ENCODE results near the gene SLC36A3. TPM values are rescaled to one million over a fixed set of nuclear protein-coding genes. Genes with fewer than 3 reads are reported as not detected.
A peak's percentile ranks its signal among the peaks of the same experiment; 100 is the strongest.
"Not testable (repeated sequence)": the region's sequence is repeated elsewhere in the genome, so short reads cannot be mapped to it uniquely, and the experiment has no call there.

Gene SLC36A3
- total and polyA plus RNA-seq, 7 experiments from 2014 or later: not detected

DNA sequence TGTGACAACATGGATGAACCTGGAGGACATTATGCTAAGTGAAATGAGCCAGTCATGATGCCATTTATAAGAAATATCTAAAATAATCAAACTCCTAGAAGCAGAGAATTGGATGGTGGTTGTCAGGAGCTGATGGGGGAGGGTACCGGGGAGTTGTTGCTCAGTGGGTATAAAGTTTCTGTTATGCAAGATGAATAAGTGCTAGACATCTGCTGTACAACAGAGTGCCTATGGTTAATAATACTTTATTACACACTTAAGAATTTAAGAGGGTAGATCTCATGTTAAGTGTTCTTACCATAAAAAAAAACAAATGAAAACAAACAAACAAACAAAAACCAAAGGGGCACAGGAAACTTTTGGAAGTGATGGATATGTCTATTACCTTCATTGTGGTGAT lies 66.7 kb downstream of the SLC36A3 start:
- H3K27ac Mint-ChIP-seq: no peak overlapping the region
- Histone ChIP-seq H3K36me3 (ENCODE audit: control insufficient read depth in 2 of 3, insufficient read depth in 3 of 3, low read length in 3 of 3) (no peaks in the 10 kb centered on the region), H3K9me3 (ENCODE audit: control insufficient read depth in 2 of 3, low read length in 3 of 3) (no peaks in the 10 kb centered on the region), H3K4me3 (ENCODE audit: low read length) (no peak overlapping the region), H3K27me3 (ENCODE audit: control insufficient read depth in 2 of 2, insufficient read depth in 2 of 2, low read length in 2 of 2) (no peaks in the 10 kb centered on the region), H3K27ac (ENCODE audit: low read depth, low read length) (no peak overlapping the region), H3K4me1 (ENCODE audit: control insufficient read depth in 2 of 2, insufficient read depth in 2 of 2, low read length in 2 of 2) (peaks cover 0 to 23% of the 10 kb centered on the region in 2 donors)
- no peak overlapping the region for H3K4me3 Mint-ChIP-seq
- H3K4me1 Mint-ChIP-seq: peaks cover 14 to 39% (median 34%) of the 10 kb centered on the region in 7 donors
- ChIA-PET POLR2A (interaction anchor here (0.6 to 2.8 kb wide), 4 partner anchors 8 to 28 kb away, joined by 3 to 11 read pairs (median 6); partner anchors contain the start of gene CCDC69), CTCF (interaction anchor here (0.7 kb wide), 2 partner anchors 44 to 235 kb away, joined by 3 read pairs; no protein-coding TSS in a partner anchor)
- no peaks in the 10 kb centered on the region for H3K9me3 Mint-ChIP-seq
- DNase-seq: no peak
- no peaks in the 10 kb centered on the region for H3K27me3 Mint-ChIP-seq
- intact Hi-C loops (cut with micrococcal nuclease): loop anchor here in 1 of 2 donors (5.0 kb wide), 1 partner anchor 65 kb away; no protein-coding TSS in a partner anchor
- H3K36me3 Mint-ChIP-seq: peaks cover 0 to 2% (median 0%) of the 10 kb centered on the region in 5 donors
- ATAC-seq: no peak

DNA sequence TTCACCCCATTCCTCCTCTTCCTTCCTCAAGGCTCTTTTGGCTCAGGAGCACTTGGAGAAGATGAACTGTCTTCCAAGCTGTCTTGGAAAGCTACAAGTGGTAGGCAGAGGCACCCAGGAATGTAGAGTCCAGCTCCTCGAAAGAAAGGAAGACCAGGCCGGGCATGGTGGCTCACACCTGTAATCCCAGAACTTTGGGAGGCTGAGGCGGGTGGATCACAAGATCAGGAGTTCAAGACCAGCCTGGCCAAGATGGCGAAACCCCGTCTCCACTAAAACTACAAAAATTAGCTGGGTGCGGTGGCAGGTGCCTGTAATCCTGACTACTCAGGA lies 68.4 kb downstream of the SLC36A3 start:
- POLR2A ChIA-PET: interaction anchor here (0.6 to 2.3 kb wide), 9 partner anchors 10 to 109 kb away, joined by 3 to 27 read pairs (median 8); partner anchors contain the start of genes CCDC69 and GM2A
- H3K4me3 ChIP-seq (ENCODE audit: low read length): peak overlapping the region; percentile 2
- intact Hi-C loops (cut with micrococcal nuclease): loop anchor here (2.0 to 5.0 kb wide), 2 partner anchors 20 to 63 kb away; no protein-coding TSS in a partner anchor
- not testable (repeated sequence) for H3K27me3 ChIP-seq (ENCODE audit: control insufficient read depth in 2 of 2, insufficient read depth in 2 of 2, low read length in 2 of 2); H3K9me3 Mint-ChIP-seq; H3K27me3 Mint-ChIP-seq; H3K9me3 ChIP-seq (ENCODE audit: control insufficient read depth in 2 of 3, low read length in 3 of 3); H3K36me3 ChIP-seq (ENCODE audit: control insufficient read depth in 2 of 3, insufficient read depth in 3 of 3, low read length in 3 of 3); H3K36me3 Mint-ChIP-seq; DNase-seq; ATAC-seq
- Mint-ChIP-seq H3K27ac (peak overlapping the region in 6 of 9 donors; percentile 45 to 95 (median 78)), H3K4me3 (peak overlapping the region in 7 of 10 donors; percentile 13 to 80 (median 72)), H3K4me1 (peaks cover 14 to 38% (median 23%) of the 10 kb centered on the region in 7 donors)
- CTCF ChIA-PET: interaction anchor here (0.6 to 2.5 kb wide), 7 partner anchors 9 to 183 kb away, joined by 3 to 8 read pairs (median 6); partner anchors contain the start of gene CCDC69
- H3K4me1 ChIP-seq (ENCODE audit: control insufficient read depth in 2 of 2, insufficient read depth in 2 of 2, low read length in 2 of 2): peaks cover 0 to 23% of the 10 kb centered on the region in 2 donors
- H3K27ac ChIP-seq (ENCODE audit: low read depth, low read length): peak overlapping the region; percentile 10

DNA sequence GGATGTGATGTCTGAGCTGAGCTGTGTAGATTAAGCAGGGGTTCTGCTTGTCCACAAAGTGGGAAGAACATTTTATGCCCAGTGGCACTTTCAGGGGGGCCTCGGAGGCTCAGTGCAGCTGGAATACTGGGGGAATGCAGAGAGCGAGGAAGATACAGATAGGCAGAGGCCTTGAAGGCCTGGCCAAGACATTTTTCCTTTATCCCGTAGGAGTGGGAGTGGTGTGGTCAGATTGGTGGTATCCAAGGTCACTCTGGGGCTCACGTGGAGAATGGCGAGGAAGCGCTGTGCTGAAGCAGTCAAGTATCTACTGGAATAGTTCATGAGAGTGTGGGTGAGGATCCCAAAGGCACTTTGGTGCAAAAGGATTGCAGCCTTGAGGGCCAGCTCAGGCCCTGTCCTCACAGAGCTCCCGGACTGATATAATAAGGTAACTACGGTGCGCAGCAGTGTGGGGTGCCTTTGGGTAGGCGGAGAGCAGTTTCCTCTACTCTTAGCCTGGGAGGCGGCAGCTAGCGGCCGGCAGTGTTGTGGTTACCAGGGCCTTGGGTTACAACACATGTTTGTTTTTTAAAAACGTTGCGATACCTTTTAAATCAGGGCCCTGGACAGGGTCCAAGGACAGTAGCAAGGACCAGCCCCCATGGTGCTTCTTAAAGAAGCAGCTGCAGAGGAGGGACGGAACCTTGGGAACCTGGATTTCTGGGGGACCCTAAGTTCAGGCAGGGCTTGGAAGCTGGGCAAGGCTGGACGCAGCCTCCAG lies 68.9 kb downstream of the SLC36A3 start:
- Mint-ChIP-seq H3K4me1 (peaks cover 14 to 37% (median 23%) of the 10 kb centered on the region in 7 donors), H3K27ac (peak overlapping the region; percentile 25 to 95 (median 74)), H3K4me3 (peak overlapping the region; percentile 62 to 80 (median 75)), H3K36me3 (peaks cover 0 to 5% (median 0%) of the 10 kb centered on the region in 5 donors), H3K9me3 (no peaks in the 10 kb centered on the region), H3K27me3 (no peaks in the 10 kb centered on the region)
- H3K4me1 ChIP-seq (ENCODE audit: control insufficient read depth in 2 of 2, insufficient read depth in 2 of 2, low read length in 2 of 2): peaks cover 0 to 23% of the 10 kb centered on the region in 2 donors
- ChIA-PET CTCF (interaction anchor here (0.5 to 2.5 kb wide), 8 partner anchors 9 to 109 kb away, joined by 3 to 8 read pairs (median 5); partner anchors contain the start of gene CCDC69), POLR2A (interaction anchor here (0.9 to 2.3 kb wide), 9 partner anchors 9 to 109 kb away, joined by 3 to 27 read pairs (median 8); partner anchors contain the start of genes CCDC69 and GM2A)
- no peaks in the 10 kb centered on the region for H3K27me3 ChIP-seq (ENCODE audit: control insufficient read depth in 2 of 2, insufficient read depth in 2 of 2, low read length in 2 of 2)
- peak overlapping the region; percentile 10 for H3K27ac ChIP-seq (ENCODE audit: low read depth, low read length)
- H3K4me3 ChIP-seq (ENCODE audit: low read length): peak overlapping the region; percentile 2
- intact Hi-C loops (cut with micrococcal nuclease): loop anchor here (1.0 to 5.0 kb wide), 4 partner anchors 10 to 62 kb away; partner anchors contain the start of gene CCDC69 (in 1 of the 2)
- ATAC-seq (peak; percentile 83), DNase-seq (peak in 1 of 9 donors; percentile 34)
- H3K36me3 ChIP-seq (ENCODE audit: control insufficient read depth in 2 of 3, insufficient read depth in 3 of 3, low read length in 3 of 3): no peaks in the 10 kb centered on the region
- no peaks in the 10 kb centered on the region for H3K9me3 ChIP-seq (ENCODE audit: control insufficient read depth in 2 of 3, low read length in 3 of 3)

DNA sequence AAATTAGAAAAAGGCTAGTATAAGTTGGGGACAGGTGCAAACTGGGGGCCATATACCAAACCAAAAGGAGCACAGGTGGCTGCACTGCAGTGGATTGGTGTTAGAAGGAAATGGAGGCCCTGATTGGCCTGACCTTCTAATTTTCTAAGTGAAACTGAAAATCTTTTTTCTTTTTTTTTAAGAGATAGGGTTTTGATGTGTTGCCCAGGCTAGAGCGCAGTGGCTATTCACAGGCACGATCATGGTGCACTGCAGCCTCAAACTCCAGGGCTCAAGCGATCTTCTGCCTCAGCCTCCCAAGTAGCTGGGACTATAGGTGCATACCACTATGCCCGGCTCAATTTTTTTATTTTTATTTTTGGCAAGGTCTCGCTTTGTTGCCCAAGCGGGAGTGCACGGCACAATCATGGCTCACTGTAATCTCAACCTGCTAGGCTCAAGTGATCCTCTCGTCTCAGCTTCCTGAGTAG lies 69.9 kb downstream of the SLC36A3 start:
- peaks cover 16 to 32% (median 23%) of the 10 kb centered on the region in 7 donors for H3K4me1 Mint-ChIP-seq
- Histone ChIP-seq H3K4me3 (ENCODE audit: low read length) (no peak overlapping the region), H3K27ac (ENCODE audit: low read depth, low read length) (no peak overlapping the region), H3K36me3 (ENCODE audit: control insufficient read depth in 2 of 3, insufficient read depth in 3 of 3, low read length in 3 of 3) (no peaks in the 10 kb centered on the region), H3K9me3 (ENCODE audit: control insufficient read depth in 2 of 3, low read length in 3 of 3) (no peaks in the 10 kb centered on the region), H3K4me1 (ENCODE audit: control insufficient read depth in 2 of 2, insufficient read depth in 2 of 2, low read length in 2 of 2) (peaks cover 0 to 18% of the 10 kb centered on the region in 2 donors), H3K27me3 (ENCODE audit: control insufficient read depth in 2 of 2, insufficient read depth in 2 of 2, low read length in 2 of 2) (no peaks in the 10 kb centered on the region)
- DNase-seq: no peak
- peak overlapping the region in 5 of 9 donors; percentile 46 to 95 (median 83) for H3K27ac Mint-ChIP-seq
- peaks cover 0 to 10% (median 0%) of the 10 kb centered on the region in 5 donors for H3K36me3 Mint-ChIP-seq
- no peaks in the 10 kb centered on the region for H3K27me3 Mint-ChIP-seq
- ATAC-seq: no peak
- peaks cover 0 to 1% (median 0%) of the 10 kb centered on the region in 11 donors for H3K9me3 Mint-ChIP-seq
- CTCF ChIA-PET: interaction anchor here (0.6 to 2.5 kb wide), 3 partner anchors 9 to 108 kb away, joined by 4 to 8 read pairs (median 8); no protein-coding TSS in a partner anchor
- H3K4me3 Mint-ChIP-seq: peak overlapping the region in 8 of 10 donors; percentile 16 to 80 (median 75)
- POLR2A ChIA-PET: interaction anchor here (1.3 to 2.3 kb wide), 3 partner anchors 8 to 42 kb away, joined by 4 to 27 read pairs (median 9); partner anchors contain the start of gene CCDC69
- intact Hi-C loops (cut with micrococcal nuclease): loop anchor here (1.0 to 5.0 kb wide), 4 partner anchors 8 to 36 kb away; partner anchors contain the start of gene CCDC69 (in 1 of the 2)

- DNase-seq (no peak), ATAC-seq (no peak)
- H3K36me3 Mint-ChIP-seq: peaks cover 0 to 18% (median 0%) of the 10 kb centered on the region in 5 donors
- Histone ChIP-seq H3K27ac (ENCODE audit: low read depth, low read length) (no peak overlapping the region), H3K36me3 (ENCODE audit: control insufficient read depth in 2 of 3, insufficient read depth in 3 of 3, low read length in 3 of 3) (no peaks in the 10 kb centered on the region), H3K4me3 (ENCODE audit: low read length) (no peak overlapping the region), H3K27me3 (ENCODE audit: control insufficient read depth in 2 of 2, insufficient read depth in 2 of 2, low read length in 2 of 2) (no peaks in the 10 kb centered on the region), H3K4me1 (ENCODE audit: control insufficient read depth in 2 of 2, insufficient read depth in 2 of 2, low read length in 2 of 2) (peaks cover 0 to 18% of the 10 kb centered on the region in 2 donors), H3K9me3 (ENCODE audit: control insufficient read depth in 2 of 3, low read length in 3 of 3) (no peaks in the 10 kb centered on the region)
- peaks cover 0 to 1% (median 0%) of the 10 kb centered on the region in 11 donors for H3K9me3 Mint-ChIP-seq
- ChIA-PET POLR2A (interaction anchor here (0.8 to 1.4 kb wide), 3 partner anchors 10 to 20 kb away, joined by 3 to 5 read pairs (median 4); no protein-coding TSS in a partner anchor), CTCF (interaction anchor here (0.5 to 1.4 kb wide), 3 partner anchors 9 to 60 kb away, joined by 3 to 4 read pairs (median 3); no protein-coding TSS in a partner anchor)
- H3K4me1 Mint-ChIP-seq: peaks cover 15 to 34% (median 23%) of the 10 kb centered on the region in 7 donors
- H3K27me3 Mint-ChIP-seq: no peaks in the 10 kb centered on the region
- intact Hi-C loops (cut with micrococcal nuclease): loop anchor here in 1 of 2 donors (5.0 kb wide), 1 partner anchor 34 kb away; no protein-coding TSS in a partner anchor
- H3K4me3 Mint-ChIP-seq: no peak overlapping the region
- no peak overlapping the region for H3K27ac Mint-ChIP-seq
These were observed 72.2 kb downstream of the SLC36A3 start for GRCh38 chr5:151231359-151231758.

All from naive thymus-derived CD4-positive, alpha-beta T cell (primary cell).